ENCODE measurements around the gene GLRA1.

DNA sequence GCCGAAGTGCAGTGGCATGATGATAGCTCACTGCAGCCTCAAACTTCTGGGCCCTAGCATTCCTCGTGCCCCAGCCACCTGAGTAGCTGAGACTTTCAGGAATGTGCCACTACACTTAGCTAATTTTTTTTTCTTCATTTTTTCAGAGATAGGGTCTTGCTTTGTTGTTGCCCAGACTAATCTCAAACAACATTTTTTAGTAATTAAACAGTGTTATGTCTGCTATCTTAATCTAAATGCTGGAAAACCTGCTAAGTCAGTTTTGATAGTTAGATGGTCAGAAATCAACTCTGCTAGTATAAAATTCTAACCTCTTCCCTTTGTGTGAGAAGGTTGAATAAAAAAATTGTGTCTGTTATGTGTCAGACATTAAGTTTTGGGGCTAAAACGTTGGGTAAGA, 140.5 kb downstream of the GLRA1 start:
- no peak for TF ChIP-seq SPI1 (IDR thresholded peaks at IDR 0.05; ENCODE audit: low read depth, low read length)
- TF ChIP-seq POLR2AphosphoS5 (IDR thresholded peaks at IDR 0.05; ENCODE audit: low read depth, low read length), result no peak
- no peak for TF ChIP-seq POLR2A (IDR thresholded peaks at IDR 0.05; ENCODE audit: low read depth, low read length)
- TF ChIP-seq TAF1 (IDR thresholded peaks at IDR 0.05; ENCODE audit: low read depth, low read length), result no peak
- no peak for TF ChIP-seq POU2F2 (IDR thresholded peaks at IDR 0.05; ENCODE audit: low read depth, low read length)
- TF ChIP-seq PAX5 (IDR thresholded peaks at IDR 0.05; ENCODE audit: insufficient read depth, low read length, severe bottlenecking), result no peak
